A204.1 (cell line): ENCODE data around the gene GRIK5.

Source experiments
- FAIRE-seq: peaks from 2 replicates; lab custom pipeline; 2012; peaks lifted over from hg19 to GRCh38; lab: Jason Lieb, UNC

Gene GRIK5

DNA sequence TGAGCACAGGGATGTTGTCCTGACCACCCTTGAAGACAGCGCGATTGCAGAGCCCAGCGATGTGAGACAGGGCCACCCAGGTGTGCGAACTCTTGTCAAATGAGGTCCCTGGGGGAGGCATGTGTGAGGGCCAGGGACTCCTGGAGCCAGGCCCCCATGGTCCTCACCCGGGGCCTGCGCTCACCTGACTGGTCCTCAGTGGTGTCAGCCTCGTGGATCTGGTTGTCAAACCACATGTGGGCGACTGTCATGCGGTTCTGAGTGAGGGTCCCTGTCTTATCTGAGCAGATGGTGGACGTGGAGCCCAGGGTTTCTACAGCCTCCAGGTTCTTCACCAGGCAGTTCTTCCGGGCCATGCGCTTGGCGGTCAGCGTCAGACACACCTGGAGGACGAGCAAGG, 88.3 kb downstream of the GRIK5 start:
- FAIRE-seq, result no peak

DNA sequence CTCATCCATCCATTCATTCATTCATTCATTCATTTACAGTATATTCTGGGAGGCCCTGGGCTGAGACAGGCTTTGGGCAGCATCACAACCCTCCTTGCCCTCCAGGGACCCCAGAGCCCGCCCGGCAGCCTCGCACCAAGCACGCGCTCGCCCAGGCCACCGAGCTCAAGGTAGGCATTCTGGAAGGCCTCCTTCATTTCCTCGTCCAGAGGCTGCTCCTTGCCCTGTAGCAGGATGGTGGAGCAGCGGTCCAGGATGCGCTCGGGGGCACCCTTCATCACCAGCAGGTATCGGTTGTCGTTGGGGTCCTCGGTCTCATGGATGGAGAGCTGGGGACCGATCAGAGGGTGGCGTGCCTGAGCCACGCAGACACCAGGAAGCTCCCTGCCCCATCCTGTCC, 91.5 kb downstream of the GRIK5 start:
- no peak for FAIRE-seq

DNA sequence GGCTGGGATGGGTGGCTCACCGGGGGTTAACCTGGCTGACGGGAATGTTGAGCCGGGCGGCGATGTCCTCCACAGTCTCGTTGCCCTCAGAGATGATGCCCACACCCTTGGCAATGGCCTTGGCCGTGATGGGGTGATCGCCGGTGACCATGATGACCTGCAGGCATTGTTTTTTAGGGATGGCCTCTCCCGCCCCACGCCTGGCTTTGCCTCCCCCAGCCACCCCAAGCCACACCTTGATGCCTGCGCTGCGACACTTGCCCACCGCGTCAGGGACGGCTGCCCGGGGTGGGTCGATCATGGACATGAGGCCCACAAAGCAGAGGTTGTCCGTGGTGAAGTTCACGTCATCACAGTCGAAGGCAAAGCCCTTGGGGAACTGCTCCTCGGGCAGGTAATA, 92.1 kb downstream of the GRIK5 start:
- FAIRE-seq, result no peak

DNA sequence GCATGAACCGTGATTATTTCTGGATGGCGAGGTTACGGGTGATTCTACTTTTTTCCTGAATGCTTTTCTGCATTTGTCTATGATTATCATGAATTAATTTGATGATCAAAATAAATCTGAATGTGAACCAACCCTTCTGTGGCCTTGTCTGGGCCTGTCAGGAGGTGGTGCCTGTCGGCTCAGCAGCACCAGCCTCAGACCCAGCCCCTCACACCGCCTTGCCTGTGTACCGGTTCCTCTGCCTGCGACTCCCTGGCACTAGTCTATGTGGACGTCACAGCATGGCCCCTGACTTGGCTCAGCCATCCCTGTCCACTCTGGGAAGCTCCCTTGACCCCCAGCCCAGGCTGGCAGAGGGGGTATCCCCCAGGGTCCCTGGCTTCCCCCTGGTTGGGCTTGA, 95.4 kb downstream of the GRIK5 start:
- FAIRE-seq, result no peak

DNA sequence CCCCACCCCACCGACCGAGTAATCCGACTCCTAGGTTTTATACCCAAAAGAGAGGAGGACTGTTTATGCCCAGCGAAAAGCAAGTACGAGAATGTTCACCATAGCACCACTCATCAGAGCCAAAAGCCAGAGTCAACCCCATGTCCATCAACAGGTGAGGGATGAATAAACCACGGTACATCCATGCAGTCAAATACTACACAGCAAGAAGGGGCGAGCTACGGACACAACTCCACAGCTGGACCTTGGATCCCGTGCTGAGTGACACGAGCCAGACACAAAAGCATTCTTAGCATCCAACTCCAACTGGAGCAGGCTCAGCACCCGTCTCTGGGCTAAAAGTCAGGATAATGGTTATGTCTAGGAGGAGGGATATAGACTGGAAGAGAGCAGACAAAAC, 98.6 kb downstream of the GRIK5 start:
- no peak for FAIRE-seq

DNA sequence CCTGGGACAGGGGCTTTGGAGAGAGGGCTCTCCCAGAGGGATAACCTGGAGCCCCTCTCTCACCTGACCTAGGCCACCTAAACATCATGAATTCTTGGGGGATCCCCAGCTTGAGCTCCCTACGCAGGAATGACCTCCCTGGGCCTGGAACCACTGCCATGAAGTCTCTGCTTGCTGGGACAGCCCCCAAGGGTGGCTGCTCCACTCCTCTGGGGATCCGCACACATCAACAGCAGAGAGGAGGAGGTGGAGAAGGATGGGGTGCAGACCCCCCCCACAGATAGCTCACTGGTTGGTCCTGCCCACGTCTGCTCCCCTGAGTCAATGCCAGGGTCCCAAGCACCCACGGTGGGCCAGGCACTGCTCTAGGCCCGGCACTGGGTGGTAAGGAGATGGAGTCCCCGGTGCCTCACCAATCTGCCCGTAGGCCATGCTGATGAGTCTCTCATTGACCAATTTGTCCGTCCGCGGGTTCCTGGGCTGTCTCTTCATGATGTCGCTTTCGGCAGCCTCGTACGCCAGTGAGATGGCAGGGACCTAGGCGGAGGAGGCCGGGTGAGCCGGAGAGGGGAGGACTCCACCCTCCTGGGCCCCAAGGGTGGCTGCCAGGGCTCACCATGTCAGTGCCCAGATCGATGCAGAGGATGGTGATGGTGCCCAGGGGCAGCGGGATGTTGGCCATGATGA, 100.1 kb downstream of the GRIK5 start:
- no peak for FAIRE-seq

DNA sequence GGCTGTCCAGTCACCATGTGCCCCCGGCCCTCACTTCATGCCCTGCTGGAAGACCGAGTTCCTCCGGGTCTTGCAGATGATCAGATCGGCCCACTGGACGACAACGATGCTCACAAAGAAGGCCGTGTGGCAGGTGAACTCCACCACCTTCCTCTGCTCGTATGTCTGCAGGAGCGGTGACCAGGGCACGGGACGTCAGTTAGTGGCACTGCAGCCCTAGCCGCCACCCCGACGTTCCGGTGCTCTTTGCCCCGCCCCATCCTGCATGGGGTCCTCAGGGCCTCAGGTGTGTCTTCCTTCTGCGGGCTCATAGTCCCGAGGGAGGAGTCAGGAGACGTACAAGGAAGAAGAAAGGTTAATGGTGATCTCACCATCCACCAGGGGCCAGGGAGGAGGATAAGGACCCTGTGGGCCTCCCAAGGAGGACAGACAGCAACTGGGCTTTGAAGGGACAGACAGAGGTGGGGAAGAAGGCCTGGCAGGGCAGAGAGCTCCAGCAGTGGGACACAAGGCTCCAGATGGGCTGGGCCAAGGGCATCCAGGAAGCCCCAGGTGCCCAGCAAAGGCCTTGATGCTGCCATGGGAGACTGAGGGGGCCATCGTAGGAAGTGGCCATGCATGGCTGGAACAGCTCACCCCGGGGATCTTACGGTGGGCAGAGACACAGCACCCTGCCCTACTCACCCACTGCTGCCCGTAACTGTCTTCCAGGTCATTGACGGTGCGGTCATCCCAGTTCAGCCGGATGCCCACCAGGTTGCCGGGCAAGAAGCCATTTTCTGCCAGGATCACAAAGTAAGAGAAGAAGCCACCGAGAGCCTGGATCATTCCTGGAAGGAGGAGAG, 101.0 kb downstream of the GRIK5 start:
- no peak for FAIRE-seq

DNA sequence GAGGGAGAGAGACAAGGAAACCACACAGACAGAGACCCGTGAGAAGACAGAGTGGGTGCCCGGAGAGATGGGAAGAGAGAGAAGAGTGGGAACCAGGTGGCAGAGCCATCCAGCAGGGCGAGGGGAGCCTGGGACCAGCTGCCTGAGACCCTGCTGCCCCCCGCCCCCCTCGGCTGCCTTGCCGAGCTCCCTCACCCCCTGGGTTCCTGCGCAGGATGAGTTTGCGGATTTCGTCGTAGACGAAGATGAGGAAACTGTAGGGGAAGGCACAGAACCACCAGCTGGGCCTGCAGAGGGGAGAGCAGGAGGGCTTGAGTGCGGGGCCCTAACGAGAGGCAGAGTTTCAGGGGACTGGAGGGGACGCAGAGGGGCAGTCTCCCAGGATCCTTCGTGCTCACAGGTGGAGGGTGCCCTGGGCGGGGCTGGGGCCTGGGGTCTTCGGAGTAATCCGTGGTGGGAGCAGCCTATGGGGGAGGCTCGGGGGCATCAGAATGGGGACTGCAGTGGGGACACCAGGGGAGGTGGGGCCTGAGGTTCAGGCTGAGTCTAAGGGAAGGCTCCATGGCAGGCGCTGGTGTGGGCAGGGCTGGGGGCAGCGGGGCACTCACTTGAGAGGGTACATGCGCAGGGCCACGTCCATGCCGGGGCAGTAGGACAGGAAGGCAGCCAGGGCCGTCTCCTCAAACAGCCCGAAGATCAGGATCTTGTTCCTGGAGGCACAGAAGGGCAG, 102.8 kb downstream of the GRIK5 start:
- FAIRE-seq, result no peak

DNA sequence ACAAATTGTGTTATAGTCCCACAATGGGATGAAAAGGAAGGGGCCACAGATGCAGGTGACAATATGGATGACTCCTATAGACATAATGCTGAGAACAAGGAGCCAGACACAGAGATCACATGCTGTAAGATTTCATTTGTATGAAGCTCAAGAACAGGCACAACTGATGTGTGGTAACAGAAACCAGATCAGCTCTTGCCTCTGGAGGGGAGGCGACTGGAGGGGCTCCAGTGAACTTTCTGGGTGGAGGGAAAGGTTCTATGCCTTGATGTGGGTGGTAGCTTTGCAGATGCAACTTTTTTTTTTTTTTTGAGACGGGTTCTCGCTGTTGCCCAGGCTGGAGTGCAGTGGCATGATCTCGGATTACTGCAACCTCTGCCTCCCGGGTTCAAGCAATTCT, 104.9 kb downstream of the GRIK5 start:
- no peak for FAIRE-seq

DNA sequence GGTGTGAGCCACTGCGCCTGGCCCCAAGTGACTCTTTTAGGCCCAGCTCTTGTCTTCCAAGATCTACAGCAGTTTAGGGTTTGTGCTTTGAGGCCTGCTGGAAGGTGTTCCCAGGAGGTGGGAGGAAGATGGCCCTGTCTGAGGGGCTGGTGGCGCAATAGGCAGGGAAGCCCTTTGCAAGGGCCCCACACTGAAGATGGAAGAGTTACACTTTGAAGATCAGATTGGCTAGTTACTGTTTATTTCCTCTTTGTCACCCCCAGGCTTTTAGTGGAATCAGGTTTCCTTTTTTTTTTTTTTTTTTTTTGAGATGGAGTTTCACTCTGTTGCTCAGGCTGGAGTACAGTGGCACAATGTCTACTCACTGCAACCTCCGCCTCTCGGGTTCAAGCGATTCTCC, 109.0 kb downstream of the GRIK5 start:
- FAIRE-seq, result no peak

DNA sequence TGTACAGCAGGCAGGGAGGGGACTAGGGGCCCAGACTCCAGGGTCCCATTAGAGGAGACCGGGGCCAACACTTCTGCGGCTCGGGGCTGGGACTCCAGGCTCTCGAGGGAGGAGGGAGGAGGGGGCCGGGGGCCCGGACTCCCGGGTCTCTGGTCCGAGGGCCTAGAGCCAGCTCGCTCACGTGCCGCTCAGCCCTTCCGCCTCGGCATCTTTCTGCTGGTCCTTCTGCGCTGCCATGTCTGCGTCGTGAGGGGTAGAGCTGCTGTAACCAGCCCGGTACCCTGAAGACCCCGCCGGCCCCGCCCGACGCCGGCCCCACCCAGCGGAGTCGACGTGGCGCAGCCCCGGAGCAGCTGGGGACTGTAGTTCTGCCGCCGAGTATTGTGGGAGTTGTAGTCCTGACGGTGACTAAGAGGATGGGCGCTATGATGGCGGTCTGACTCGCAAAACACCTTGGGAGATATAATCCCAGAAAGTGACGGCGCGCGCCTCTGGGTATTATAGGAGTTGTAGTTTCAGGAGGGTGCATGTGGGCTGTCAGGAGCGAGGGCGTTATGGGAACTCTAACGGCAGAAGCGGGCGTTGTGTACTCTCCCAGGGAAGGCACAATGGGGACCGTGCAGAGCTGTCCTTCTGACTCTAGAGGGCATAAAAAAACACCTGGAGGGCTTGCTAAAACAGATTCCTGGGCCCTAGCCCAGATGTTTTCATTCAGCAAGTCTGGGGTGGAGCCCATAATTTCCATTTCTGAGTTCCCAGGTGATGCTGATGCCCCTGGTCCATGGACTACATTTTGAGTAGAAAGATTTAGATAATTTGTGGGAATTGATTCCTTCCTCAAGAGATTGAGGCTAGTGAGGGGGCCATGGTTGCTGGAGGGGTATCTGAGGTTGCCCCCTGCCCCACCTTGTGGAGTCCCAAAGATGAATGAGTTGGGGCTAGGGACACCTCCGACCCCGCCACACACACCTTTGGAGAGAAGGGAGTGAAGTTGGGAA, 110.7 kb downstream of the GRIK5 start, which contains the start of gene RABAC1:
Gene RABAC1, minus strand, starts transcription at position 266 of the 998 bp plus-strand sequence. Its CDS starts 29 bp downstream, at position 237.
- FAIRE-seq, result peak; percentile 87

DNA sequence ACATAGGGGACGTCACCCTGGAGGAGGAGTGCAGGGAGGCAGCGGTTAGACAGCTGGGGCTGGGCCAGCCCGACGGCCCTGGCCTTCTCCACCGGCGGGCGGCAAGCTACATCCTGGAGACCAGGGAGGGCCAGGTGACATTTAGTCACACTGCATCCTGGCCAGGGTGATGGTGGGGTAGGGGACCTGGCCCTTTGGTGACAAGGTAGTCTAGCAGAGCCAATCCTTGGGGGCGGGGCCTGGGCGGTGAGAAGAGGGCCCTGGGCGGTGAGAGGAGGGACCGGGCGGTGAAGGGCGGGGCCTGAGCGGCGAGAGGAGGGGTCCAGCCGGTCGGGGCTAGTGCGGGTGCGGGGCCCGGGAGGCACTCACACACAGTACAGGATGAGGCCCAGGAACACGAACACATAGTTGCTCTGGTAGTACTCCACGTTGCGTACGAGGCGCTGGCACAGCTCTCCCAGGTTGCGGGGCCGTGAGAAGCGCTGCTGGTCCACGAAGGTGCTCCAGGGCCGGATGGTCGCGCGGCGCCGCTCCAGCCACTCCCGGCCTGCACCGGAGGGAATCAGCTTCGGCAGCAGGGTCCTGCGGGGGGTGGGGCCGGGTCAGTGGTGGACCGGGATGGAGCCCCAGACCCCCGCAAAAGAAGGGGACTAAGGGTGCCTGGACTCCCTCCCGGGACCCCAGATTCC, 111.5 kb downstream of the GRIK5 start:
- no peak for FAIRE-seq

DNA sequence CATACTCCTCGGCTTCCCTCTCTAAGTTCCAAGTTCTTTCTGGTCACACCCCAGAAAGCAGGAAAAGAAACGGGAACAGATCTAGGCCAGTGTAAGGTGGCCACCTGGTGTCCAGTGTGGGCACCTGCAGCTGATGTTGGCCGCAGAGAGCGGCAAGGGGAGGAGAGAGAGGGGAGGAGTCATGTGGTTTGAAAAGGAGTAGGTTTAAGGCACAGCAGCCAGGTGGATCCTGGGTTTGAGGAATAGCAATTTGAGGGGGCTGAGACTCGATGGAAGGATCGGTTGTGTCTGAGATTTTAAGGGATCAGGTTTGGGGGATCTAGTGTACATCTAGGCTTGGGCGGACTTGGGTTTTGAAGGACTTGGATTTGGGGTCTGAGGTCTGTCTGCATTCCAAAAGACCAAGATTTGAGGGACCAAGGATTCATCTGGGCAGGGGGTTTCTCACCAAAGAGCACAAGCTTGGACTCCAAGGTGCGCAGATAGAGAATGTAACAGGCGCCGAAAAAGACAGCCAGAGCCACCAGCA, 112.1 kb downstream of the GRIK5 start:
- peak; percentile 85 for FAIRE-seq

DNA sequence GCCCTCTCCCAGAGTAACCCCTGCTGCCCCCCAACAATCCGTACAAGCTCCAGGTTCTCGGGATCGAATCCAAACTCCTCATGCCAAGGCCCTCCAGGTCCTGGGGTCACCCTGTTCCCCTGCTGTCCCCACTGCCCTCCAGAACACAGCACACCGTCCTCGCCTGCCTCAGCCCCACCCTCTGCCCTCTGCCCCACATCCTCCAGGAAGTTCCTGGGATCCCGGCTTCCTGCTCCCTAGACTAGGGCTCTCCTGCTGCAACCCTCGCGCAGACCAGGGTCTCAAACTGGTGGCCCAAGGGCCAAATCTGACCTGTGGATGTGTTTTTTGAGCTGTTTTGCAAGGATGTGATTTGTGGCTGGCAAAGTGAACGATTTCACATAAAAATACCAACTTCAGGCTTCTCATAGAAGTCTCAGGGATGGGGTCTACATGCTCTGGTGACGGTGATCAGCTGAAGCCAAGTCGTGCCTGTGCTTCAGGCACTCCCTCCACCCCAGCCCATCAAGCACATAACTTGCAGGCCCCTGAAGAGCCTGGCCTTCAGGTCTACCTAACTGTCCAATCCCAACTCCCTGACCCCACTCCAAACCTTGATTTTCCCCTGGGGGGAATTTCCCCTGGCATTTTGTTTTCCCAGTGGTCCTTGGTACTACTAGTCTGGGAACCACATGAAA, 112.7 kb downstream of the GRIK5 start:
- FAIRE-seq, result no peak

DNA sequence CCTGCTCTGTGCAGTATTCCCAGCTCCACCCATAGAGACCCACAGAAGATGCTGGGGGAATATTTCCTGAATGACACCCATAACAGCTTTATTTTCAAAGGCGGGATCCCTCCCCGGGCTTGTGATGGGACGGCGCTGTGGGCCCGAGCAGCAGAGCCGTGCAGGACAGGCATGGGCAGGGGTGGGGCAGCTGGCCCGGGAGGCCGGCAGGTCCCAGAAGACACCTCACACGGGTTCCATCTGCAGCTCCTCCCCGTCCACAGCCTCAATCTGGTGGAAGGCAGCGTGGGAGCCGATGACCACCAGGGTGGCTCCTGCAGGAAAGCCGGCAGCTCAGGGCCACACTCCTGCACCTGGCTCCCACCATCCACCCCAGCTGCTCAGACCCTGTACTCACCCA, 113.4 kb downstream of the GRIK5 start:
- no peak for FAIRE-seq

DNA sequence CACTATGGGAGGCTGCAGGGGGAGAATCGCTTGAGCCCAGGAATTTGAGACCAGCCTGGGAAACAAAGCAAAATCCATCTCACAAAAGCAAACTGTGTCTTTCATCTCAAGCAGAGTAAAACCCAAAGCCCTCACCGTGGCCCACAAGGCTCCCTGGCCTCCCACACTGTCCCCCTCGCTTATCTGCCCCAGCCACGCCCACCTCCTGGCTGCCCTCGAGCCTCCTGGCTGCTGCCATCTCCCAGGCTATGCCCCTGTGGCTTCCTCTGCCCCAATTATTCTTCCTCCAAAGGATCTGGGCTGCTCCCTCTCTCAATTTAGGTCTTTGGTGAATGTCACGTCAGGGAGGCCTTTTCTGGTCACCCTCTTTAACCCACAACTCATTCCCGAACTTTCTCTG, 114.5 kb downstream of the GRIK5 start:
- FAIRE-seq, result no peak

DNA sequence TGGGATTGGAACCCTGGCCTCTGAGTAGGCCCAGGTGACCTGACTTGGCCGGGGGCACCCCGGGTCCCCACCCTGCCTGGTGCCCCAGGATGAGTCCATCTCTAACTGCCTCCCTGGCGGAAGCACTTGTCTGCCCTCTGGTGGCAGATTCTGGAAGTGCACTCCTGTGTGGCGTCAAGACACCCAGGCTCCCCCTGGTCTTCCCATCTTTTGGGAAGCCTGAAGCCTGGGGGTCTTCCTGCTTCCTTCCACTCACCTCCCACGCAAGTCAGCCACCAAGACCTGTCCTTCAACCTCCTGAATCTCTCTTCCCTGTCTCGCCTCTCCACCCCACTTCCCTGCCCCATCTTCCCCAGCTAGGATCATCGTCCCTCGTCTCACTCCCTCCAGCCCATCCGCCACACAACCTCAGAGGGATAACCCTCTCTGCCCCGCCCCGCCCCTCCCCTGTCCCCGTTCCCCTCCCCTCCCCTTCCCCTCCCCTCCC, 118.3 kb downstream of the GRIK5 start:
- FAIRE-seq, result no peak
